SK-N-DZ (cell line): ENCODE measurements around the gene LHFPL4. TPM values are rescaled to one million over a fixed set of nuclear protein-coding genes. Genes with fewer than 3 reads are reported as not detected.
"Not testable (repeated sequence)": the region's sequence is repeated elsewhere in the genome, so short reads cannot be mapped to it uniquely, and the experiment has no call there.

Source experiments
- DNase-seq: peaks from one replicate; pipeline ENCODE4 v3.0.0-alpha.2; 2015; ENCODE audit warnings: low spot score
- polyA plus RNA-seq, 2 experiments: library from polyadenylated mRNA; depleted of rRNA; stranded (reverse); fragments of >200 nt; gene quantifications; 2 replicates each; pipeline ENCODE4 v1.2.3, GENCODE V29; 2014

LHFPL4 gene
- 19.2 and 24.0 TPM in 2 replicates for polyA plus RNA-seq (2014; cell fraction: cytosol; rRNA removed)
- polyA plus RNA-seq (2014; cell fraction: nucleus; rRNA removed), result 14.1 and 34.7 TPM in 2 replicates

DNA sequence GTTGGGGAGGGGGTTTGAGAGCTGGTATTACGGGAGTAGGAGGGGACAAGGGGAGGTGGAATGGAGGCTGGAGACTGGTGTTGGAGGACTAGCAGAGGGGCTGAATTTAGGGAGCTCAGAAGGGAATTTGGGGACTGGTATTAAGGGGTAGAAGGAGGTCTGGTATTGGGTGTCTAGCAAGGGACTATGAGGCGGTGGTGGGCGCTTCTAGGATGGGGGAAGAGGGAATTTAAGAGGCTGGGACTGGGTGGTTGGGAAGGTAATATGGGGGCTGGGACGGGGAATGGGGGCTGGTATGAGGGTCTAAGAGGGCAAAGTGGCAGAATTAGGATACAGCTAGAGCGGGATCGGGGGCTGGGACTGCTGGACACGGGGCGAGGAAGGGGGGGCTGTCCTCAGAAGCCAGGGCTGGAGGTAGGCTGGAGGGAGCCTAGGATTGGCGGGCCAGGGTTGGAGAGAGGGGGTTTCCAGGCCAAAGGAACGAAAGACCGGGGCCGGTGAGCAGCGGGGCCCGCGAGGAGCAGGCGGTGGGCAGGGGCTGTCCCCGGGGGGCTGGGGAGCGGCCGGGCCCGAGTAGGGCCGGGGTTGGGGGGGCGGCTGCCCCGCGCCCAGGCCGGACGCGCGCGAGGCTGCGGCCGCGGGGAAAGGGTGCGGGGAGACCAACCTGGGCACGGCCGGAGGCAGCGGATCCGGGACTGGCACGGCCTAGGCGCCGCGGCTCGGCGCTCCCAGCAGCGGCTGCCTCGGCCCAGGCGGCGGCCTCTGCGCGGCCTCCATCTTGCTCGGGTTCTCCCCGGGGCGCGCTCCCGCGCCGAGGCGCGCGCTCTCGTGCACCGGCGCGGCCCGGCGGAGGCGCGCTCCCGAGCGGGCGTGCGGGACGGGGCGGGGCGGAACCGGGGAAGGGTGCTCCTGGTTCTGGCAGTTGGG lies at the start of gene LHFPL4:
Gene LHFPL4, minus strand, starts transcription at position 802 of the 927 bp plus-strand sequence. CDS start 1,143 bp downstream, outside the sequence.
- DNase-seq, result no peak

DNA sequence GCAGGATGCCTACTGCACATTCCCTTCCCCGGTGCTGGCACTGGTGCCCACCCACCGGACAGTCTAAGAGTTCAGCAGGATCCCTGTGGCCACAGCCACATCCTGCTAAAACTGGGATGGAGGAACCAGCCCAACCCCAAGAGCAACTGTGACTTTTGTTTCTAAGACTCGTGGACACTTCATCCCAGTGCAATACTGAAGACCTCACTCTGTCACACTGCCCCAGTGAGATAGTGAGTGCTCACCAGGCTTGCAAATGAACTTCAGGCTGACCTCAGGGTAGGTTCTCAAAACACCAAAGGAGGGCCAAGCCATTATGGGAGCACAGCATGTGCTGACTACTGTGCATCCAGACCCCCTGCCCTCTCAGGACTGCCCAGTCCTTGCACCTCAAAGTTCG lies 49.0 kb upstream of the LHFPL4 start:
- no peak for DNase-seq

DNA sequence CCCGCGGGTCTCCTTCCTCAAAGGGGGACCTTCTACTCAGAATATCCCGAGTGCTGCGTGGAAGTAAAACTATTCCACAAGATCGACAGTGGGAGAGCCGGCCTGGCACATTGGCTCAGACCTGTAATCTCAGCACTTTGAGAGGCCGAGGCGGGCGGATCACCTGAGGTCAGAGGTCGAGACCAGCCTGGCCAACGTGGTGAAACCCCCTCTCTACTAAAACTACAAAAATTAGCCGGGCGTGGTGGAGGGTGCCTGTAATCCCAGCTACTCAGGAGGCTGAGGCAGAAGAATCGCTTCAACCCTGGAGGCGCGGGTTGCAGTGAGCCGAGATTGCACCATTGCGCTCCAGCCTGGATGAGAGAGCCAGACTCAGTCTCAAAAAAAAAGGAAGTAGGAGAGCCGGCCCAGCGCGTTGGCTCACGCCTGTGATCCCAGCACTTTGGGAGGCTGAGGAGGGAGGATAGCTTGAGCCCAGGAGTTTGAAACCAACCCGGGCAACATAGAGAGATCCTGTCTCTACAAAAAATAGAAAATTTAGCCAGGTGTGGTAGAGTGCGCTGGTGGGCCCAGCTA lies 47.5 kb upstream of the LHFPL4 start:
- DNase-seq, result not testable (repeated sequence)

DNA sequence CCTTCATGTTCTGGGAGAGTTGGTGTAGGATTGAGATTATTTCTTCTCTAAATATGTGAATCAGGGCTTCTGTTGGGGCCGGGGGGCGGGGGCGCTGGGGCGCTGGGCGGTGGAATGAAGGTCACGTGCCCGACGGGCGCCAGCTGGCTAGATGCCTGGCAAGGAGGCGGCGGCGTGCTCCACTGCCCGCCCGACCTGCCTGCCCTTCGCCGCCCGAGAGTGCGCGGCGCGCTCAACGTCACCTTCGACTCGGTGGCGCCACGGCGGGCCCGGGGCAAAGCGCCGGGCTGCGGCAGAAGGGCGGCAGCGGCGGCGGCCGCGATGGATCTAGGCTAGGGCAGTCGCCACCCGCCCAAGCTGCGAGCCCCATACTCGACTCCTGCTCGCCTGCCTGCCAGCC lies 47.0 kb upstream of the LHFPL4 start:
- DNase-seq, result peak; percentile 54

DNA sequence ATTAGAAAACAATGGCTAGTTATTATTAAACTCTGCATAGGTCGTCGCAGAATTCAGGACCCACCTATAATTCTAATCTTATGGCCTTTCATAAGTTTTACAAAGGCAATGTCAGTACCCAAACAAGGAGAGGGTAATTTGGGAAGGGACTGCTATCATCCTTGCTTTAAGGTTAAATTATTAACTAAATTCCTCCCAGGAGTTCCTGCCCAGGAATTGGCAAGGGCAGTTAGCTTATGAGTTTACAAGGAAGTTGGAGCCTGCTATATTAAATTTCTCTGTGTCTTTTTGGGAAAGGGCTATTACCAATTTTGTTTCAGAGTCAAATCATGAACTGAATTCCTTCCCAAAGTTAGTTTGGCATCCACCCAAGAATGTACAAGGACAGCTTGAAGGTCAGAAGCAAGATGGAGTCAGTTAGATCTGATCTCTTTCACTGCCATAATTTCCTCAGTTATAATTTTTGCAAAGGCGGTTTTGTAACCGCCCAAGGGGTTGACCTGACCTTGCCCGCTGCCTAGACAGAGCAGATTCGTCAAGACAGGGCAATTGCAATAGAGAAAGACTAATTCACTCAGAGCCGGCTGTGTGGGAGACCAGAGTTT lies 45.3 kb upstream of the LHFPL4 start:
- DNase-seq, result no peak

DNA sequence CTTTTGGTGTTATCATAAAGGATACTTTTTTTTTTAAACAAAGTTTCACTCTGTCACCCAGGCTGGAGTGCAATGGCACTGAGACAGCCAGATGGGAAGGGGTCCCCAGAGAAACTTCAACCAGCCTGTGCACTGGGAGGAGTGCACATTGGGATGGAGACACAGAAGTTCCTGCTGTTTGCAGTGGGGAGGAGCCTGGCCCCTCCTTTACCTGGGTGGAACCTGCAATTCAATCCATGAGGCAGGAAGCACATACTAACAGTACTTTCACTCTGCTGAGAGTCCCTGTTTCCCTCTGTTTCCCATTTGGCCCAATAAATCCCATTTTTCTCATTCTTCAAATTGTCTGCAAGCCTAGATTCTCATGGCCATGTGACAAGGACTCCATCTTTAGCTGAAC lies 42.3 kb upstream of the LHFPL4 start:
- no peak for DNase-seq

DNA sequence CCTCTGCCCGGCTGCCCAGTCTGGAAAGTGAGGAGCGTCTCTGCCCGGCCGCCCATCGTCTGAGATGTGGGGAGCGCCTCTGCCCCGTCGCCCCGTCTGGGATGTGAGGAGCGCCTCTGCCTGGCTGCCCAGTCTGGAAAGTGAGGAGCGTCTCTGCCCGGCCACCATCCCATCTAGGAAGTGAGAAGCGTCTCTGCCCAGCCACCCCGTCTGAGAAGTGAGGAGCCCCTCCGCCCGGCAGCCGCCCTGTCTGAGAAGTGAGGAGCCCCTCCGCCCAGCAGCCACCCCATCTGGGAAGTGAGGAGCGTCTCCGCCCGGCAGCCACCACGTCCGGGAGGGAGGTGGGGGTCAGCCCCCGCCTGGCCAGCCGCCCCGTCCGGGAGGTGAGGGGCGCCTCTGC lies 38.2 kb upstream of the LHFPL4 start:
- DNase-seq, result not testable (repeated sequence)

DNA sequence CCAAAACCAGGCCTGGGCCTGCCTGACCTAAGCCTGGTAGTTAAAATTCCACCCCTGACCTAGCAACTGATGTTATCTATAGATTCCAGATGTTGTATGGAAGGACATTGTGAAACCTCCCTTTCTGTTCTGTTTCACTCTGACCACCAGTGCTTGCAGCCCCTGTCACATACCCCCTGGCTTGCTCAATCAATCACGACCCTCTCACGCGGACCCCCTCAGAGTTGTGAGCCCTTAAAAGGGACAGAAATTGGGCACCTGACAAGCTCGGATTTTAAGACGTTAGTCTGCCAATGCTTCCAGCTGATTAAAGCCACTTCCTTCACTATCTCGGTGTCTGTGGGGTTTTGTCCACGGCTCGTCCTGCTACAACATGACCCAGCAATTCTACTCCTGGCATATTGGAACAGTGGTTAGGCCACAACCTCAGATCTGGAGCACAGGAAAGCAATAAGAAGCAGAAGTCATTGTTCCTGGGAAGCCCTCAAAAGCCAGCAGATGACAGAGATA lies 36.7 kb upstream of the LHFPL4 start:
- no peak for DNase-seq

DNA sequence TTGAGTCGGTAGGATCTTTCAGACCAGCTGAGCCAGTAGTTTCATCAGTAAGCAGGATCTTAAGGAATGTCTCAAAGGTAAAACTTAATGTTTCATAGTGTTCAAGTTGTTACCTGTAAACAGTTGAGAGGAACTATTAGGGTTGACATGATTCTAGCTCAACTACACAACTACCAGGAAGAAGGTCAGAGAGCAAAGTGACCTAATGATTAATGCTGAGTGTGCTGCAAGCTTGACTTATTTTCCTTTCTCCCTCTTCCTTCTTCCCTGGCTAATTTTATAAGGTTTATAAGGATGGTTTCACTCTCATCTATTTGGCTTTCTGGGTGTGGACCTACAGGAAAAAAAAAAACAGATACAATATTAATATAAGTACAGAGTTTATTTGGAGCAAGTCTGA lies 30.2 kb upstream of the LHFPL4 start:
- no peak for DNase-seq

DNA sequence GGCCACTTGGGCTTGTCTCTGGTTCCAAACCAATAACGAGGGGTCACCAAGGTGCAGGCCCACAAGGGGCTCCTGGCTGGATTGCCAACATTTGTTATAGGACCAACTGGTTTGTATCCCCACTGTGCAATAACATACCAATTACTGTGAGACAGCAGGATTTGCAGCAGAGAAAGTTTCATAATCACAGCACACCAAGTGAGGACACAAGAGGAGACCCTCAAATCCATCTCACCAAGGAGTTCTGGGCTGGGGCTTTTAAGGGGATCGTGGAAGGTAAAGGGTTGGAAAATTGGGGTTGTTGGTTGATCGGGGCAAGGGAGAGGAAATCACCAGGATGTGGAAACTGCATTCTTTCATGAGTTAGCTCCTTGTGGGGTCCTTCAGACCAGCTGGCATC lies 29.7 kb upstream of the LHFPL4 start:
- DNase-seq, result no peak

DNA sequence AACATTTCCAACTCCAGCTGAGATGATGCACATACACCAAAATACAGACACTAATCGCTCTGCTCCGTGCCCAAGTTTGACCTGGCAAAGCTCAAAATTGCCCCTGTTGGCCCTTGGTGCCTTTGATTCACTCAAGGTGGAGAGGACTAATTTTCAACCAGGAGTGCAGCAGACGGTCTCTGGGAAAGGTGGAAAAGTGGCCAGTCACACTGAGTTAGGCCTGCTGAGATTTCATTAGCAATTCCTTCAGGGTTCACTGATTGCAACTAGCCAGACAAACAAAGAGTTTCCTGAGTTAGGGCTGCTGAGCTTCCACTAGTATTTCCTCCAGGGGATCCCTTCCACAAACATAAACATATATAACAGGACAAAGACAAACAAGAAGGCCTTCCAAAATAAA lies 28.7 kb upstream of the LHFPL4 start:
- no peak for DNase-seq

DNA sequence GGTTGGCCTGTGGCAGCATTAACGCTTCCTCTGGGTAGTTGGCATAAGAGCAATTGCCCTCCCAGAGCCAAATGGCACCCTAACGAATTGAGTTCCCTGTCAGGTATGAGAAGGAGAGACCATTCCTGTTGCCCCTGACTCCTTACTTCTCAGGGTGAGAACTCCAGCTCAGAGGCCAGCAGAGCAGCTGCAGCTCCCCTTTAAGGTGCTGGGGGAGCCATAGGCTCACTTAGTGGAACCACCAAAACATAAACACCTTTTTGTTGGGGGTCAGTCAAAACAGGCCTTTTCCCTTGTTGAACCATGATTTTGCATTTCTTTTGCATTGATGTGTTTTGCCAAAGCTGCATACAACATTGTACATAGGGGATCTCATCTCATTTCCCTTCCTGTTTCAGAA lies 28.1 kb upstream of the LHFPL4 start:
- no peak for DNase-seq

DNA sequence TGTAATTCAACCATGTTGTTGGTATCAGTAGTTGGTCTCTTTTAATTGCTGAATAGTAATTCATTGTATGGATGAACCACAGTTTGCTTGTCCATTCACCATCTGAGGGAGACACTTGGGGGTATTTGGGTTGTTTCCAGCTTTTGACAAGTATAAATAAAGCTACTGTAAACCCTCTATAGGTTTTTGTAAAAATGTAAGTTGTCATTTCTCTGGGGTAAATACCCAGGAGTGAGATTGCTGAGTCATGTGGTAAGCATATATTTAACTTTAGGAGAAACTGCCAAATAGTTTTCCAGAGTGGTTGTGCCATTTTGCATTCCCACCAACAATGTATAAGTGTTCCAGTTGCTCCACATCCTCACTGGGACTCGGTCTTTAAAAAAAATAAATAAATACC lies 15.4 kb upstream of the LHFPL4 start:
- DNase-seq, result no peak

DNA sequence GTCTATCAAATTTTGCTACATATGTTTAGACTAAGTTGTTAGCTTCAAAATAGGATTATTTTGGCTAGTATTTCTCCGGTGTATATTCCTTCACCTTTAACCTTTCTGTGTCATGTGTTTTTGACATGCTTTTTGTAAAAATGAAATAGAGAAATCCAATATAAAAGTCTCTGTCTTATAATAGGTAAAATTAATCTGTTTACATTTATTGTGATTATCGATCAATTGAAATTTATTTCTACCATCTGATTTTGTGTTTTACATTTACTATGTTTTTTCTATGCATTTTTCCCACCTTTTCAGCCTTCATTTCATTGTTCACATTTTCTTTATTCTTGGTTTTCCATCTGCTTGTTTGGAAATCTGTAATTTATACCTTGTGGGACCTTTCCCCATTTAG lies 11.7 kb upstream of the LHFPL4 start:
- no peak for DNase-seq

DNA sequence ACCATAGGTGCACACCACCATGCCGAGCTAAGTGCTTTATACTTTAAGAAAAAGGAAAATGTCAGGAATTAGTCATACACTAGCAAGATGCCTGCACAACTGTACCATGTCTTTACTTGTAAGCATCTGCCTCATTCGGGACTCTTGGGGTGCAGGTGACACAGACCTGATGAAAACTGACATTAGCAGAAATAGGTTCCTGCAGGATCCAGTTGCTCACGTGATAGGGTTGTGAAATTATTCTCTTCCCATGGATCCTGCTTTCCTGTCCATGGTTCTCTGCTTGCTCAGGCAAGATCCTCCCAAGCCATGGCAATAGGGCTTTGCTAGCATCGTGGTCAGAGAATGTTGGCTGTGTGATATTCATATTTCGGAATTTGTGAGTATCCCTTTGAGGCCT lies 10.2 kb upstream of the LHFPL4 start:
- DNase-seq, result no peak

DNA sequence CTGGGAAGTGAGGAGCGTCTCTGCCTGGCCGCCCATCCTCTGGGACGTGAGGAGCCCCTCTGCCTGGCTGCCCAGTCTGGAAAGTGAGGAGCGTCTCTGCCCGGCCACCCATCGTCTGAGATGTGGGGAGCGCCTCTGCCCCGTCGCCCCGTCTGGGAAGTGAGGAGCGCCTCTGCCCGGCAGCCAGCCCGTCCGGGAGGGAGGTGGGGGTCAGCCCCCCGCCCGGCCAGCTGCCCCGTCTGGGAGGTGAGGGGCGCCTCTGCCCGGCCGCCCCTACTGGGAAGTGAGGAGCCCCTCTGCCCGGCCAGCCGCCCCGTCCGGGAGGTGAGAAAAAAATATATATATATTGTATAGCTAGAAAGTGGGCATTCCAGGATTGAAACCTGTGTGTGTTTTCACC lies 6.4 kb upstream of the LHFPL4 start:
- not testable (repeated sequence) for DNase-seq

DNA sequence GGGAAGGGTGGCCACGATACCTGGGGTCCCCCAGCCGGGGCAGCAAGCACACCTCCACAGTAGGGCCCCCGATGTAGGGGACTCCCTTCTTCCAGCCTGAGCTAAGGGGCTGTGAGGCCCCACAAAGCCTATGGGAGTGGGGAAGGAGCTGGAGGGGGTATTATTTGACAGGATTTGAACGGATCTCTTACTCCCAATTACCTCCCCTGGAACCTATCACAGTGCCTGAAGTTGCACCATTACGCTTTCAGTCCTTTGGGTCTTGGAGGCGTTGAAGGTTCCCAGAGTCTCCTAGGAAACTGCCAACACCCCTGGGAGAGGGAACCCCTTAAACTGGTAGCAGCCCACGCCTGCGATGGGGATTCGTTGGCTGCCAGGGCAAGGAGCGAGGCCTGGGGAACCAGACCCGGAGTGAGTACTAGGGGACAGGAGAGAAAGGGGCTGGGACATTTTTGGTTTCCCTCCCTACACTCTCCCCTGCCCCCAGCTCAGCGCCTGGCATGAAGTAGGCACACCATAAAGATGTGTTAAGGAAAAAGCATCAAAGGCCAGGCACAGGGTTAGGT lies 409 bp upstream of the LHFPL4 start:
- peak; percentile 26 for DNase-seq

DNA sequence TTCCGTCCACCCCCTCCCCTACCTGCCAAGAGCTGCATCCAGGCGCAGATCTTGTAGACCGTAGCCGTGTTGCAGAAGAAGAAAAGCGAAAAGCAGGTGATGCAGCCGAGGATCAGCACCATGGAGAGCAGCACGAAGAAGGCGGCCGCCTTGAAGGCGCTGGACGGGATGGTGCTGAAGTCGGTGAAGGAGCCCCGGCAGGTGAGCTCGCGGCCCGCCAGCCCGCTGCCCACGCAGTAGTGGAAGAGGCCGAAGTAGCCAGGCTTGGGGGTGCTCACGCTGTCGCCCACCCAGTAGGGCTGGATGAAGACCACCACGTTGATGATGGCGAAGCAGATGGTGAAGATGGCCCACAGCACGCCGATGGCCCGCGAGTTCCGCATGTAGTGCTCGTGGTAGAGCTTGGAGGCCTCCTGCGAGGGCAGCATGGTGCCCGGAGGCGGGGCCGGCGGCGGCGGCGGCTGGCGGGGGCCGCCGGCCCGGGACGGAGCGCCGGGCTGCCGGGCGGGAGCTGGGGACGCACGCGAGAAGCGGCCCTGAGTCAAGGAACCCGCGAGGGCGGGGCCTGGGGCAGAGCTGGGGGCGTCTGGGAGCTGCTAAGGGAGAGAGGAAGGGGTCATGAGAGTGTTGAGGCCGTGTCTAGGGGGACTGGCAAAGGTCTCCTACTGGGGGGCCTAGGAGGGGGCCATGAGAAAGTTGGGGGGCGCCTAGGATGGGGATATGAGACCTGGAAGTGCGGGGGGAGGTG lies 1.2 kb downstream of the LHFPL4 start:
- DNase-seq, result peak; percentile 70

DNA sequence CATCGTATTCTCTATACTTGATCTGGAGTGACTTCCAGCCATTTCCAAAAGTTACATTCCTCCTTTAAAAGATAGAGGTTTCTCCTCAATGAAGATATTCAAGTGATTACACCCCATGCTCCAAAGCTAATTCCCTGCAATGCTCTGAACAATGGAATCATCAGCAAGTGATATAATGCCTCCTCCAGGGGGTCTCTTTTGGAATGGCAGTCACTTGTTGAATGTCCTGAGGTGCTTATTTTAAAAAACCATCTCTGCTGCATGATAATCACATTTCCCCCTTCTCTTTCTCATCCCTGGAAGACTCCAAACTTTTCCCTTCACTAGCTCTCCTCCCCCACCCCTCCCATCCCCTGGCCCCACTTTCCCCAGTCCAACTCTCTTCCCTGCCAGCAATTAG lies 2.6 kb downstream of the LHFPL4 start:
- no peak for DNase-seq

DNA sequence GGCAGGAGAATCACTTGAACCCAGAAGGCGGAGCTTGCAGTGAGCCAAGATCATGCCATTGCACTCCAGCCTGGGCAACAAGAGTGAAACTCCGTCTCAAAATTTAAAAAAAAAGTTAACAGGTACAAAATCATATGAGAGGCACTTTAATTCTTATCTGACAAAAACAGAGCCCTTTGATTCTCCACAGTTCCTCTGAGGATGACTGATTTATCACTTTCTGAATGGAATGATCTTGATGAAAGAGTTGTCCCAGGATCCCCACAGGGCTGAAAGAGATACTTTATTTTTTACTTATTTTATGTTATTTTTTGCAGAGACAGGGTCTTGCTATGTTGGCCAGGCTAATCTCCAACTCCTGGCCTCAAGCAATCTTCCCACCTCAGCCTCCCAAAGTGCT lies 4.0 kb downstream of the LHFPL4 start:
- DNase-seq, result no peak

DNA sequence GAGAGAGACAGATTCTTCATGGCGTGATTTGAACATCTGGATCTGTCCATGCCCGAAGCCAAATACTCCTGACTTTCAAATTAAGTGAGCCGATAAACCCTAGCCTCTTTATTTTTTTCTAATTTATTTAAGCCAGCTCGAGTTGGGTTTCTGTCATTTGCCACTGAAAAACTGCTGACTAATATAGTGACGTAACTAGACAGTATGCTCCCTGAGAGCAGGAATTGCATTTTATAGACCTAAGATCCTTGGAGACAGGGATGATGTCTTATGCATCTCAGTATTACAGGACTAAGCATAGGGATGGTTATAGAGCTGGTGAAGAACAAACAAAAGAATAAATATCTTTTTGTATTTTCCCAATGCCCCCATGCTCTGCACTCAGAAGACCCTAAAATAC lies 4.6 kb downstream of the LHFPL4 start:
- DNase-seq, result no peak
